Inflammatory macrophage (primary cell): ENCODE measurements around the gene RNU7-1.
A peak's percentile ranks its signal among the peaks of the same experiment; 100 is the strongest.

Source experiments
- DNase-seq, 2 donors: peaks; one replicate each; pipeline ENCODE4 v3.0.0-alpha.2; 2020 to 2022

RNU7-1 gene

DNA sequence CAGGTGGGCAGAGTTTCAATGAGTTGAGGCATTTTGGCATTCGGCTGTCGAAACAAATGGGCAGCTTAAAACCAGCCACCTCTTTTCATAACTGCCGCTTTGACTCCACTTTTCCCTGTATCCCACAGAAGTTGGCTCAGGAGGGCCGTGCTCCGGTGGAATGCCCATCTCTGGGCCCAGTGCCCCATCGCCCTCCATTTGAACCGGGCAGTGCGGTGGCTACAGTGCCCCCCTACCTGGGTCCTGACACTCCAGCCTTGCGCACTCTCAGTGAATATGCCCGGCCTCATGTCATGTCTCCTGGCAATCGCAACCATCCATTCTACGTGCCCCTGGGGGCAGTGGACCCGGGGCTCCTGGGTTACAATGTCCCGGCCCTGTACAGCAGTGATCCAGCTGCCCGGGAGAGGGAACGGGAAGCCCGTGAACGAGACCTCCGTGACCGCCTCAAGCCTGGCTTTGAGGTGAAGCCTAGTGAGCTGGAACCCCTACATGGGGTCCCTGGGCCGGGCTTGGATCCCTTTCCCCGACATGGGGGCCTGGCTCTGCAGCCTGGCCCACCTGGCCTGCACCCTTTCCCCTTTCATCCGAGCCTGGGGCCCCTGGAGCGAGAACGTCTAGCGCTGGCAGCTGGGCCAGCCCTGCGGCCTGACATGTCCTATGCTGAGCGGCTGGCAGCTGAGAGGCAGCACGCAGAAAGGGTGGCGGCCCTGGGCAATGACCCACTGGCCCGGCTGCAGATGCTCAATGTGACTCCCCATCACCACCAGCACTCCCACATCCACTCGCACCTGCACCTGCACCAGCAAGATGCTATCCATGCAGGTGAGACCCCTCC is 5.0 kb upstream of the RNU7-1 start:
- no peak for DNase-seq

DNA sequence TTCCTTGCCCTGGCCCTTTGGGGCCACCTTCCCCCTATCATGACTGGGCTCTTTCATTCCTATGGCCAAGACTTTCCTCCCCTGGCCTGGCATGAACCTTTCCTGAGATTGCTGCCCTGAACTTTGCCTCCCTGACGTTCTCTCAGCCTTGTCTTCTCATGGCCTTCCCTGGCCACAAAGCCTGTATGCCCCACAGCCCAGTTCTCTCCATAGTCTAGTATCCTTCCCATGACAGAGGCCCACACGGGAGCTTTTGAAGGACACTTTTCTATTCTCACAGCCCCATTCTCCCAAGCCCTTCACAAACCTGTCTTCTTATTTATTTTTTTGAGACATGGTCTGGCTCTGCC is 4.5 kb upstream of the RNU7-1 start:
- DNase-seq: no peak

DNA sequence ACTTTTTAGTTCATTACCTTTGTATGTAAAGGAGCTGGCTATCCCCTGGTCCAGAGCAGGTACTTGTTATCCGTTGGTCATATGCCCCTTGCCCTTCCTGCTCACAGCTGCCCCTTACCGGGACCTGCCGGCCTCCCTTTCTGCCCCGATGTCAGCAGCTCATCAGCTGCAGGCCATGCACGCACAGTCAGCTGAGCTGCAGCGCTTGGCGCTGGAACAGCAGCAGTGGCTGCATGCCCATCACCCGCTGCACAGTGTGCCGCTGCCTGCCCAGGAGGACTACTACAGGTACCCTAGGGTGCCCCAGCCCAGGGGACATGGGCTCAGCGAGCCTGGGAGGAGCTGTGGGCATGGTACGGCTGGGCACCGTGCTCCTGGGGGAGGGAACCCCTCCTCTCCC is 2.3 kb upstream of the RNU7-1 start:
- no peak for DNase-seq

DNA sequence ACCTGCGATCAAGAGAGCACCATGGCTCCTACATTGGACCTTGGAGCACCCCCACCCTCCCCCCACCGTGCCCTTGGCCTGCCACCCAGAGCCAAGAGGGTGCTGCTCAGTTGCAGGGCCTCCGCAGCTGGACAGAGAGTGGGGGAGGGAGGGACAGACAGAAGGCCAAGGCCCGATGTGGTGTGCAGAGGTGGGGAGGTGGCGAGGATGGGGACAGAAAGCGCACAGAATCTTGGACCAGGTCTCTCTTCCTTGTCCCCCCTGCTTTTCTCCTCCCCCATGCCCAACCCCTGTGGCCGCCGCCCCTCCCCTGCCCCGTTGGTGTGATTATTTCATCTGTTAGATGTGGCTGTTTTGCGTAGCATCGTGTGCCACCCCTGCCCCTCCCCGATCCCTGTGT is 1.8 kb upstream of the RNU7-1 start:
- DNase-seq: no peak

DNA sequence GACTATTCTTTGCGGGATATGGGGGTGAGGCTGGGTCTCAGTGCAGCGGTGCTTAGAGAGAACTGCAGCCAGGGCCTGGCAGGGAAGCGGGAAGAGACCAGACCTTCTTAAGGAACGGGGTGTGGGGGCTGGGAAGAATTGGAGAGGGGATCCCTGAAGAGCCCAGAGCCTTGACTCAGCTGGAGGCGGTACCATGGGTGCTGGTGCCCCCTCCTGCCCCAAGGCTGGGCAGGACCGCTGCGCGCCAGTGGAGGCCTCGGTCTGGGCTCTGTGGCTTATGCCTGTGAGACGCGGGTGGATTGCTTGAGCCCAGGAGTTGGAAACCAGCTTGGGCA is 1.3 kb upstream of the RNU7-1 start:
- DNase-seq: no peak

DNA sequence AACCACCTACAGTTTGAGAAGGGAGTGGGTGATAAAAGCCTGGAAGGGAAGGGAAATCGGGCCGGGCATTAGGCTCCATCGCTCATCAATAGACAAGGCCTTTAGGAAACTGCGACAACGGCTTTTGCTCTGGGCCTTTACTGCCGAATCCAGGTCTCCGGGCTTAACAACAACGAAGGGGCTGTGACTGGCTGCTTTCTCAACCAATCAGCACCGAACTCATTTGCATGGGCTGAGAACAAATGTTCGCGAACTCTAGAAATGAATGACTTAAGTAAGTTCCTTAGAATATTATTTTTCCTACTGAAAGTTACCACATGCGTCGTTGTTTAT is 261 bp upstream of the RNU7-1 start:
- DNase-seq: peak; percentile 84 to 87

DNA sequence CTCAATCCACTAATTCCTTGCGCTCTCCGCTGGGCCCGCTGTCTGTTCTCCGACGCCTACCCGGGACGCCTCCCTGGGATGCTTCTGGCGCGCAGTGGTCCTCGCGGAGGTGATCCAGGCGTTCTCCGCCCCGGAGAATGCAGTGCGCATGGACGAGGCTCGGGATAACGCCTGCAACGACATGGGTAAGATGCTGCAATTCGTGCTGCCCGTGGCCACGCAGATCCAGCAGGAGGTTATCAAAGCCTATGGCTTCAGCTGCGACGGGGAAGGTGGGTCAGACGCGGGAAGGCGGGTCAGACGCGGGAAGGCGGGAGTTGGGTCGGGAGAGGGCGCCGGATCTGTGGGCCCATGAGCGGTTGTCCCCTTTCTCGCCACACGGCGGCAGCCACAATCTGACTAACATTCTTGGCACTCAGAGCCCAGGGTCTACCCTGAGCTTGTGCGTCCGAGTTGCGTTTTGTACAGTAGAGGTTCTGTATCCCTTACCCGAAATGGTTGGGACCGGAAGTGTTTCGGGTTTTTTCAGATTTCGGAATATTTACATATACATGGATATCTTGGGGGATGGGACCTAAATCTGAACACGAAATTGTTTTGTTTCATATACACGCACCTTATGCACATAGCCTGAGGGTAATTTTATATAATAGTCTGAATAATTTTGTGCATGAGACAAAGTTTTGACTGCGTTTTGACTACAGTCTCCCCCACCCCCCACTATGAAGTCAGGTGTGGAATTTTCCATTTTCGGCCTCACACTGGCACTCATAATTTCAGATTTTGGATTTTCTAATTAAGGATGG is 968 bp downstream of the RNU7-1 start:
- DNase-seq: peak; percentile 88 to 90

DNA sequence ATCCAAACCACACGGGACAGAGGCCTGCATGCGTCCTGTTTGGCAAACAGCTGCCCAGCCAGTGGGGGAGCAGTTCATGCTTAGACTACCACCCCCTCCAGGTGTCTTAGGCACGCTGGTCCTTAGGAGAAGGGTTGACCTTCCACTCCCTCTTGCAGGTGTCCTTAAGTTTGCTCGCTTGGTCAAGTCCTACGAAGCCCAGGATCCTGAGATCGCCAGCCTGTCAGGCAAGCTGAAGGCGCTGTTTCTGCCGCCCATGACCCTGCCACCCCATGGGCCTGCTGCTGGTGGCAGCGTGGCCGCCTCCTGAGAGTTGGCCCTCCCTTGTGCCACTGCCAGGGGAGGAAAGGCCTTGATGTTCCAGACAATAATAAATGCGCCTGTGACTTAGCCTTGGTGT is 2.0 kb downstream of the RNU7-1 start:
- DNase-seq: no peak

DNA sequence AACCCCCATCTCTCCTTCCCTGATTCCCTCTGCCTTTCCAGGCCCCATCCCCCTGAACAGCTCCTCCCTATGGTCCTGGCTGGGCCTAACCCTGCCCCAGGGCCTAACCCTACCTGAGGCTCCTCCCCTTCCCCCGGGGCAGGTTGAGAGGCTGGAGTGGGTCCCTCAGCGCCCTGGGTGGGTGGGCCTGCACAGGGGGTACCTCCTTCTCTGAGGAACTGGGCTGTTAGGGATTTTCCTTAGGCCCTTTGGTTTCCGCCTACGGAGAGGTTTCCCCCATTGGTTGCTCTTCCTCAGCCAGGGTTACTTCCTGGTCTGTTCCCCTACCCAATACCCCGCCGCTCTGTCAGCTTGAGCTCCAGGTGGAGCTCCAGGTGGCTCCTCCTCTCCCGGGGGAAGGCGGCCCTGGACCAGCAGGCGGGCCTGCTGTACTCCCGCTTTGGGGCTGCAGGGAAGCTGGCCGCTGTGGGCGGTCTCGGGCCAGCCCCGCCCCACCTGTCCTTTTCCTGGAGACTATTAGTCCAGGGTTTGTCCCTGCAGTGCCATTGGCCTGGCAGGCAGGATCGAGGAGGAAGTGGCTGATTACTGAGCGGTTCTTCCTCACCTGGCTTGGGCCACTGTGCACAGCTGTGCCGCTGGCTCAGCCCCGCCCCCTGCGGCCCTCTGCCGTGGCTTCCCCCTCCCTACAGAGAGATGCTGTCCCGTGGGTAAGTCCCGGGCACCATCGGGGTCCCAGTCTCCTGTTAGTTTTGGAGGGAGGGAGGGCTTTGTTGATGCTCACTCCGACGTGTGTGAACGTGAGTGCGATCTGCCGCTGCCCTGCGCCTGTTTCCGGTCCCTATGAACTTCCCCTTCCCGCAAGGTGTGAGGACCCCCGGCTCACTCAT is 2.7 kb downstream of the RNU7-1 start:
- DNase-seq: peak; percentile 26 to 66

DNA sequence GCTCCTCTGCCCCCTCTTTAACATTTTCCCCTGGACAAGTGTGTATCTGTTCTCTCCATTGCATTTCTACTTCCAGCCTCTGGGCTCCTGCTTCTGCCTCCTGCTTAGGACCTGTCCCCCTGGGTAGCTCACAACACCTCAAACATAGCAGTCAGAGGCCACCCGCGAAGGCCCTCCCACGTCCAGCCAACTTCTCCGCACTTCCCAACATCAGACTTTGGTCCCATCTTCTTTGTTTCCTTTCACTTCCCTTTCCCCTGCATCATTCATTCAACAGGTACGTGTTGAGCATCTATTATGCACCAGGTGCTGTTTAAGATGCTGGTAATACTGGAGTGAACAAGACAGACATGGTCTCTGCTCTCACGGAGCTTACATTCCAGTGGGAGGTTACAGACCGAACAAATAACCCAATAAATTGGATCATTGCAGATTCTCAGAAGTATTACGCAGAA is 3.3 kb downstream of the RNU7-1 start:
- DNase-seq: no peak

DNA sequence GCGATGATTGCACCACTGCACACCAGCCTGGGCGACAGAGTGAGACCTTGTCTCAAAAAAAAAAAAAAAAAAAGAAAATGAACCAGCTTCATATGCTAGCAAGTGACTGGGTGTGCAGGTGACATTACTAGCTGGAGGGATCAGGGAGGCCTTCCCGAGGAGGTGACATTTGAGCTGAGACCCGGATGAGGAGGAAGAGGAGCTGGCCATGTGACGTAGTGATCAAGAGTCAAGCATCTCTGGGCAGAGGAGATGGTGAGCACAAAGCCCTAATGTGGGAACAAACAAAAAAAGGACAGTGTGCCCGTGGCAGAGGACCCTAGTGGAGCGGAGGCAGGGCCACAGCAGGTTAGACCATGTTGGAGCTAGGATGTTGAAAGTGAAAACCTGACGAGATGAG is 4.0 kb downstream of the RNU7-1 start:
- DNase-seq: no peak

DNA sequence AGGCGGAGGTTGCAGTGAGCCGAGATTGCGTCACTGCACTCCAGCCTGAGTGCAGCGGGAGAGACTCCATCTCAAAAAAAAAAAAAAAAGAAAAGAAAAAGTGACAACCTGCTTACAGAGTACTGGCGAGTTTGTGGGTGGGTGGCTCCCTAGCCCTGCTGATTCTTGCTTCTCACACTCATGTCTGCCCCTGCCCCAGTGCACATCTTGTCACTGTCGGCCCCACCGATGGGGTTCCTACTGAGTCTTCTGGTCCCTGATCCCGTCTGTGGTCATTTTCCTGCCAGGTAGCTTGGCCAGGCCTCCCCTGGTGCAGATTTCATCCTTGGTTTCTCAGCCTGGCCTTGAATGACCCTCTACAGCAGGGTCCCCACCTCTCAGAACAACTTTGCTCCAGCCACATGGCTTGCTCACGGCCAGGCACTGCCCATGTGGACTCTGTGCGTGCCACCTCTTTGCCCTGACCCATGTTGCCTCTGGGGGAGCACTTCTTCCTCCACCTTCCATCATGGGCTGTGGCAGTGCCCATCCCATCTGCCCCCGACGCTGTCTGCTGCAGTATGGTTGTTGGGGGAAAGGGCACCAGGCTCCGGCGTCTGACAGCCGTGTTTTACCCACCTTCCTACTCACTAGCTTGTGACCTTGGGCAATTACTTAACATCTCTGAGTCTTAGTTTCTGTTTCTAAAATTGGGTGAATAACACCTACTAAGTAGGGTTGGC is 5.4 kb downstream of the RNU7-1 start:
- peak; percentile 87 to 92 for DNase-seq

DNA sequence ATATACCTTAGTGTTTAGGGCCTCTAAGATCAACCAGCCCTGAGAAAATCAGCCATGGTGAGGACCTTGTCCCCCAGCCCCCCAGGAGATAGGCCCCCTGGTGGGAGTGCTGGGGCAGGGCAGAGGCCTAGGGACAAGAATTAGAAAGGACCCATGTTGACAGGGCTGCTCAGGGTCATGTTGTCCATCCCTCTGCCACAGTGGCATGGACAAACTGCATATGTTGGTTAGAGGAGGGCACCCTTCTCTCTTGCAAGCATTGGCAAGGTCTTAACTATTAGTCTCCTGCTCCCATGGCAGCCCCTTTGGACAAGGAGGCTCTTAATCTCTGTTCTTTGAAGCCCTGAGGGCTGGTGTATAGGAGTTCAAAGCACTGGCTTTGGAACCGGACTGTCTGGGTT is 6.8 kb downstream of the RNU7-1 start:
- no peak for DNase-seq

DNA sequence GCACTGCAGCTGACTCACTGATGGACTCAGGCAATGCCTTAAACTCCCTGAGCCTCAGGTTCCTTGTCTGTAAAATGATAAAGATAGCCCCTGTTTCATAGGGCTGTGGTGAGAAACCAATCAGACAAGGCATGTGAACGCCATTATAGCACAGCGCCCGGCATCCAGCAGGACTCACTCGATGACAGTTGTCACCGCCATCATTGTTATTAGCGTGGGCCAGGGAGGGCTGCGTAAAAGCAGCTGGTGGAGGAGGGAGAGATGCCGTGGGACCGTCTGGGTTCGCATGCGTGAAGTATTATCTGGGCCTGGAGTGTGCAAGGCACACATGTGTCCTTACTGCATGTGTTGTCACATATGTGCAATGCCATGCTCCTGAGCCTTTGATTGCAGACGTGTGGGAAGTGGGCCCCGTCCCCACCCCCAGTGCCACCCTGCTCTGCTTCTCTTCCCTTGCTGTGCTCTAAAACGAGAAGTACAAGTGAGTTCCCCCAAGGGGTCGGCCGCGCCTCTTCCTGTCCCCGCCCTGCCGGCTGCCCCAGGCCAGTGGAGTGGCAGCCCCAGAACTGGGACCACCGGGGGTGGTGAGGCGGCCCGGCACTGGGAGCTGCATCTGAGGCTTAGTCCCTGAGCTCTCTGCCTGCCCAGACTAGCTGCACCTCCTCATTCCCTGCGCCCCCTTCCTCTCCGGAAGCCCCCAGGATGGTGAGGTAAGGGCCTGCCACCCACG is 7.4 kb downstream of the RNU7-1 start, which contains the start of gene PTPN6:
Gene PTPN6, plus strand, starts transcription at position 546 of the 730 bp plus-strand sequence. Its CDS starts 157 bp downstream, at position 703.
- DNase-seq: peak; percentile 96 to 97

DNA sequence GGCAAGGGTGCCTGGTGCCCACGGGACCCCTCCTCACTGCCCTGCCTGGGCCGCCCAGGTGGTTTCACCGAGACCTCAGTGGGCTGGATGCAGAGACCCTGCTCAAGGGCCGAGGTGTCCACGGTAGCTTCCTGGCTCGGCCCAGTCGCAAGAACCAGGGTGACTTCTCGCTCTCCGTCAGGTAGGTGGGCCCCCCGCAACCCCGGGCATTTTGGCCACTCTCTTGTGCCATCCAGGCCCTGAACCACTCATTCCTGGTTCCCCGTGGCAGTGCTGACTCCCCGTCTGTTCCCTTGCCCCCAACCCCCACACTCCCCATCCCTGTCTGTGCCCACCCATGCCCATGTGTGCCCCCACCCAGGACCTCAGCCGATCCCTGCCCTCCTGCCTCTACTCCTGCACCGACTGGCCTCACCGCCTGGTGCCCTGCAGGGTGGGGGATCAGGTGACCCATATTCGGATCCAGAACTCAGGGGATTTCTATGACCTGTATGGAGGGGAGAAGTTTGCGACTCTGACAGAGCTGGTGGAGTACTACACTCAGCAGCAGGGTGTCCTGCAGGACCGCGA is 8.0 kb downstream of the RNU7-1 start:
- no peak for DNase-seq

DNA sequence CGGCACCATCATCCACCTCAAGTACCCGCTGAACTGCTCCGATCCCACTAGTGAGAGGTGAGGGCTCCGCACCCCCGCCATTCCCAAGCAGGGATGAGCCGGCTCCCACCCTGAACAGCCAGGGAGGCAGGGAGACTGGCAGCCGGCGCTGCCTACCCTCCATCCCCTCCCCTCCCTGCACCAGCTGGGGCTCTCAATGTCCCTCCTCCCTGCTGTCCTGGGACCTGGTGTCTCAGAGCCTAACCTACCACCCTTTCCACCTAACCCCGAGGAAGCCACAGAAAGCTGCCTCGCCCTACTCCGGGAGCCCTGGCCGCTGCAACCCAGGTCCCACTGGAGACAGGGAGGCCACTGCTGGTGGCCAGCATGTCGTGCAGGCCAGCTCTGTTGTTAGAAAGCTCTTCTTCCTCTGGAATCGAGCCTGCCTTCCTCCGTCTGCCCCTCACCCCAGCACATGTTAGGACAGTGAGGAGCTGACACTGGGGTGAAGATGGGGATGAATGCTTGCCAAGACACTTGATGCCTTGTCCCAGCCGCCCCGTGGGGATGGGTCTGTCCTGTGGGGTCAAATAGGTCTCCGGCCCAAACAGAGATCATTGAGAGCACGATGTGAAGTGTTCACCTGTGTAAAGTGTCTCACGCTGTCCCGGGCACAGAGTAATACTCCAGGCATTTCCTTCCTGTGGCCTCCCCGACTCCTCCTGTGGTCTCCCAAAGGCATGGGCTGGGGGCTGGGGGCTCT is 8.7 kb downstream of the RNU7-1 start:
- DNase-seq: no peak

DNA sequence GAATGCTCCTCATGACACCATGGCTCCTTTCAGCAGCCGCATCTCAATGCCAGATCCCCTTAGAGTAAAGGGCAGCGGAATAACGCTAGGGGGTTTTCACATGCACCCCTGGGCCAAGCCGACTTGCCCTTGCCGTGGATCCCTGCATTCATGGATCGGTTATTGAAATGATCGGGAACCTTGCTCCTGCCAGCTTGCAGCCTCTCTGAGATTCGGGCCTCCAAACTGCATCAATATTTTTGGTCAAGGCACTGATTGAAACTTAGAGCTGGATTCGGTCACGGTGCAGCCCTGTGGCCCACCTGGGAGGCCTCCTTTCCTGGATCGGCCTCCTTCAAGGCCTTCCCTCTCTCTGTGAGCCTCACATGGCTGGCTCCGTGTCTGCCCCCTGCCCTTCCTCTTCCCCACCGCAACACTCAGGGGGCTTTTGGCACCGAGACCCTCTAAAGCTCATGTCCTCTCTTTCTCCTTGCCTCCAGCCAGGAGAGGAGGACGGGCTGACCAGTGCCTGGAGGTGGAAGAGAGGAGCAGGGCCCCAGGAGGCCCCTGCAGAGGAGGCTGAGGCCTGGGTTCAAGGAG is 9.3 kb downstream of the RNU7-1 start:
- DNase-seq: no peak

DNA sequence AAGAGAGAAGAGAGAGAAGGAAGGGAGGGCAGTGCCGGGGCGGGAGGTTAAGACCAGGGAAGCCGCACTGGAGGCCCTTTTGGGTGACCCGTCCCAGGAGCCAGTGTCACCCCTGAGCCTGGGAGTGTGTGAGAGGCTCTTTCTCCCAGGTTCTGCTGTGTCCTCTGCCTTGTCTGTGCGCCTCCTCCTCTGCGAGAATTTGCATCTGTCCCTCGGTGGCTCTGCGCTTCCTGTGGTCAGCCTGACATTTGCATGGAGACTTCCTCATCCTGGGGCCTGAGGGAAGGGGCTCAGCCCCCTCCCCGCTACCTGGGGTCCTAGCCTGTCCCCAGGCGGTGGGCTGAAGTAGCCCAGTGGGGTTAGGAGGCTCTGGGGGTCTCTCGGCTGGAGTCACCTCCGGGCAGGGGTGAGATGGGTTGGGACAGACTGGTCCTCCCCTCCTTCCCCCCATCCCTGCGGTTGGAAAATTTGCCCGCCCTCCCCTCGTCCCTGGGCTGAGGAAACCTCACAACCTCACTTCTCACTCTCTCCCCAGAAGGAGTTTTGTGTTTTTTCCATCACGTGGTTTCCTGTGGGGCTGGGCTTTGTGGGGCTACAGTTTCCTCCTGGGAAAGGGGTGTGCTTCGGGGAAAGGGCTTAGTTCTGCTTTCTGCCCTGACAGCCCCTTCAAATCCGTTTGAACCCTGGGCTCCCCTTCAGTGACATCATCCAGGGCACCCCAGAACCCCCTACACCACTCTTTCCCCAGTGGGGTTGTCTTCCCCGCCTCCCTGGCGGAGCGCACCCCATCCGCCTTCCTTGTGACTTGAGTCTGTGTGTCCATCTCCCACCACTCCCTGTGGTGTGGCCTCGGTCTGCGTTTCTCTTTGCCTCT is 10.1 kb downstream of the RNU7-1 start:
- peak; percentile 88 to 95 for DNase-seq
